HG03442 (cell line): ENCODE measurements around the gene ARHGAP21.
"Not testable (repeated sequence)": the region's sequence is repeated elsewhere in the genome, so short reads cannot be mapped to it uniquely, and the experiment has no call there.

Experiments used
- ATAC-seq: cut with Tn5 transposase; IDR thresholded peaks from one replicate; pipeline ENCODE4 v1.9.1; 2021; ENCODE audit warnings: mild to moderate bottlenecking, moderate library complexity; ENCODE audit not compliant: unreplicated experiment

Gene ARHGAP21

GRCh38 chr10:24642921-24643678 is 80.6 kb downstream of the ARHGAP21 start:
- peak; percentile 83 for ATAC-seq

- no peak for ATAC-seq
These were observed 84.6 kb downstream of the ARHGAP21 start for GRCh38 chr10:24639124-24639523.

- ATAC-seq: no peak
These were observed 97.9 kb downstream of the ARHGAP21 start for GRCh38 chr10:24625778-24626177.

GRCh38 chr10:24623383-24623782 is 100.3 kb downstream of the ARHGAP21 start:
- ATAC-seq: no peak

- no peak for ATAC-seq
These were observed 100.8 kb downstream of the ARHGAP21 start for GRCh38 chr10:24622781-24623301.

GRCh38 chr10:24621035-24621795 is 102.5 kb downstream of the ARHGAP21 start:
- ATAC-seq: not testable (repeated sequence)

- not testable (repeated sequence) for ATAC-seq
These were observed 103.7 kb downstream of the ARHGAP21 start for GRCh38 chr10:24619994-24620310.

- not testable (repeated sequence) for ATAC-seq
These were observed 104.2 kb downstream of the ARHGAP21 start for GRCh38 chr10:24619291-24619993.

- no peak for ATAC-seq
These were observed 105.3 kb downstream of the ARHGAP21 start for GRCh38 chr10:24618401-24618800.

GRCh38 chr10:24617771-24618396 is 105.8 kb downstream of the ARHGAP21 start:
- peak; percentile 70 for ATAC-seq

GRCh38 chr10:24616536-24616935 is 107.2 kb downstream of the ARHGAP21 start:
- ATAC-seq: no peak

- no peak for ATAC-seq
These were observed 117.7 kb downstream of the ARHGAP21 start for GRCh38 chr10:24606021-24606420.

GRCh38 chr10:24605141-24605540 is 118.5 kb downstream of the ARHGAP21 start:
- ATAC-seq: no peak

- no peak for ATAC-seq
These were observed 120.4 kb downstream of the ARHGAP21 start for GRCh38 chr10:24603333-24603732.

- no peak for ATAC-seq
These were observed 125.7 kb downstream of the ARHGAP21 start for GRCh38 chr10:24597961-24598360.

GRCh38 chr10:24597426-24597825 is 126.3 kb downstream of the ARHGAP21 start:
- ATAC-seq: no peak

GRCh38 chr10:24596217-24596930 is 127.3 kb downstream of the ARHGAP21 start:
- no peak for ATAC-seq

GRCh38 chr10:24590697-24591457 is 132.8 kb downstream of the ARHGAP21 start:
- no peak for ATAC-seq

GRCh38 chr10:24589265-24589664 is 134.4 kb downstream of the ARHGAP21 start:
- no peak for ATAC-seq

GRCh38 chr10:24579906-24580305 is 143.8 kb downstream of the ARHGAP21 start:
- no peak for ATAC-seq
